GM21360 (cell line): ENCODE results near the gene AGAP2.

Experiments
- ATAC-seq: cut with Tn5 transposase; IDR thresholded peaks from one replicate; pipeline ENCODE4 v1.9.1; 2021; ENCODE audit warnings: mild to moderate bottlenecking, moderate library complexity; ENCODE audit not compliant: unreplicated experiment

The AGAP2 gene

DNA sequence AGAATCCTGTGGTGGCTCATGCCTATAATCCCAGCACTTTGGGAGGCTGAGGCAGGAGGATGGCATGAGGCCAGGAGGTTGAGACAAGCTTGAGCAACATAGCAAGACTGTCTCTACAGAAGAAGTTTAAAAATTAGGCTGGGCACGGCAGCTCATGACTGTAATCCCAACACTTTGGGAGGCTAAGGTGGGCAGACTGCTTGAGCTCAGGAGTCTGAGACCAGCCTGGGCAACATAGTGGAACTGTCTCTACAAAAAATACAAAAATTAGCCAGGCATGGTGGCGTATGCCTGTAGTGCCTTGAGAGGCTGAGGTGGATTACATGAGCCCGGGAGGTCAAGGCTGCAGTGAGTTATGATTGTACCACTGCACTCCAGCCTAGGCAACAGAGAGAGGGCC, 29.3 kb upstream of the AGAP2 start:
- no peak for ATAC-seq

DNA sequence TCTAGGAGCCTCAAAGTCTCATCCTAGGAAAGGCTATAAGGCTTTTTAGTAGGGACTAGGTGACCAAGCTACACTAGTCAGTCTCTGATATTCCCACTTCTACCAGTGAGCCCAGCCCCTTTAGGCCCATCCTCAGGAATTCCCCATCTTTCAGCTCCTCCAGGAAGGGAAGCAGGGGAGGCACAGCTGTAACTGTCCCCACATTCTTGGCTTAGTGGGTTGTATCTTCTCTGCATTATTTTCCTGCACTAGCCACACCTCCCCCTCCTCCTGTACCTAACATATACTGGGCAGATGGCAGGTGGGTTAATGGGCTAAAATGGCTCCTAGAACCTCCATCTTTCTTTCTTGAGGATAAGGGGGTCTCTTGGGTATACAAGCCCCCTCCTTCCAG, 28.8 kb upstream of the AGAP2 start:
- no peak for ATAC-seq

- no peak for ATAC-seq
Observed at GRCh38 chr12:57766464-57767304, 28.1 kb upstream of the AGAP2 start, which contains the start of gene CYP27B1. TSS of gene CYP27B1 (minus strand) at chr12:57767078. CDS start at chr12:57767041, 37 bp downstream.

DNA sequence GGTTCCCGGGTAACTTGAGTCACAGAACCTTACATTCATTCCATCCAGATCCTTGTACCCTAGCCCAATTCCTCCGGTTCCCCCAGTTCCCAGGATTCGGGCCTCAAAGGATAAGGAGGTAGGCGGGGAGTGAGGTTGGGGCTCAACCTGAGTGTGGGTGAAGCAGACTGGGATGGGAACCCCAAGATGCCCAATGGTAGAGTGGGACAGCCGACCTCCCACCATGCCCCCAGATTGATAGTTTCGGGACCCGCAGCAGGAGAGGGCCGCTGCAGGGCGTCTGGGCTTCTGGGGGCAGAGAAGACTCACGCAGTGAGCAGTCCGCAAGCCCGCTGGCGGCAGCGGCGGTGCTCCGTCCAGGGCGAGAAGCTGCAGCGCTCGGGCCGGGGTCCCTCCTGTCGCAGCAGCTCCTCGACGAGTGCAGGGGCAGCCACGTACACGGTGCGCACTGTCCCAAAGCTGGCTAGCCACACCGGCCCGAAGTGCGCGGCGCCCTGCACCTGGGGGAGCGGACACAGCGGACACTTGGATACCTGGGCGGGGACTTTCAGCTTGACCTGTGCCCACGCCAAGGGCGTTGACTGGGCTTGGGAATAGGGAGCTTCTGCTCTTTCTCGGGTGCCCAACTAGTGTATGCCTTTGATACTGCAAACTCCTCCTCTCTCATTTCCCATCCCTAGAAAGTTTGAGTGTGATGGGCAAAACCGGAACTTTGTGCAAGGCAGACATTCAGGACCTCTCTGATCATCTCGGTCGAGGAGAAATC, 27.3 kb upstream of the AGAP2 start:
- ATAC-seq: no peak

DNA sequence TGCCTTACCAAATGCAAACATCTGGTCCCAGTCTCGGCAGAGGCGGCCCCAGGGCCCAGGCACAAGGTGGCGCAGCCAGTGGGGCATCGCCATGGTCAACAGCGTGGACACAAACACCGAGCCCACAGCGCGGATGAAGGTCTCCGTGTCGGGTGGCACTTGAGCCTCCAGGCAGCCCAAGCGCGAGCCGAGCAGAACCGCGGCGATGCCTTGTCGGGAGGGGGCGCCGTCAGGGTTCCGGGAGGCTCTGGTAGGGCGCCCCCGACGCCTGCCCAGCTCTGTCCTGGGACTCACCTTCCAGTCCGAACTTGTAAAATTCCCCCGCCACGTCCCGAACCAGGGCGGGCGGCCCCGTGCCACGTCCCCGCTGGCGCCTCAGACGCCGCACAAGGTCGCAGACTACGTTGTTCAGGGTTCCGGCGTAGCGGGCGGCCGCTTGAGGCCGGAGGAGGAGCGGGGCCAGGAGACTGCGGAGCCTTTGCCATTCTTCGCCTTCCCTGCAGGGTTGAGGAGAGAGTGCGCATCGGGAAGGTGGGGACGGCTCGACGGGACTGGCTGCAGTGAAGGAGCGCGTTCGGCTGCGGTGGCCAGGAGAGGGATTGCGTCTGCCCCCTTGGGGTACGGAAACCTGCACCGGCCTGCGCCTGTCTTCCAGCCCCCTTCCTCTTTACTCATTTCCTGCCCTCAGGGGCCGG, 26.6 kb upstream of the AGAP2 start:
- ATAC-seq: peak; percentile 55

DNA sequence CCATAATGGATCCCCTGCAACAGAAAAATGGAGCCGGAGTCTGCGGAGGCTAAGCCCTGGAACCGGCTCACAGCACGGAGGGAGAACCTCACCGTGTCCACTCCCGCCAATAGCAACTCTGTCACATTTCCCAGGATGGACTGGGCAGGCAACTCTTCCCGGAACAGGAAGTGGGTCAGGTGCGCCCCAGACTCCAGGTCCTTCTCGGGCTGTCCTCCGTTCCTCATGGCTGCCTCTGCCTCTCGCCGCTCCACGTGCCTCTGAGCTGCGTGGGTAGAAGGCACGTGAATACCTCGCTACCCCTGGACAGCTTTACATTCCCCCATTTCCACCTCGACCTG, 26.1 kb upstream of the AGAP2 start:
- no peak for ATAC-seq

DNA sequence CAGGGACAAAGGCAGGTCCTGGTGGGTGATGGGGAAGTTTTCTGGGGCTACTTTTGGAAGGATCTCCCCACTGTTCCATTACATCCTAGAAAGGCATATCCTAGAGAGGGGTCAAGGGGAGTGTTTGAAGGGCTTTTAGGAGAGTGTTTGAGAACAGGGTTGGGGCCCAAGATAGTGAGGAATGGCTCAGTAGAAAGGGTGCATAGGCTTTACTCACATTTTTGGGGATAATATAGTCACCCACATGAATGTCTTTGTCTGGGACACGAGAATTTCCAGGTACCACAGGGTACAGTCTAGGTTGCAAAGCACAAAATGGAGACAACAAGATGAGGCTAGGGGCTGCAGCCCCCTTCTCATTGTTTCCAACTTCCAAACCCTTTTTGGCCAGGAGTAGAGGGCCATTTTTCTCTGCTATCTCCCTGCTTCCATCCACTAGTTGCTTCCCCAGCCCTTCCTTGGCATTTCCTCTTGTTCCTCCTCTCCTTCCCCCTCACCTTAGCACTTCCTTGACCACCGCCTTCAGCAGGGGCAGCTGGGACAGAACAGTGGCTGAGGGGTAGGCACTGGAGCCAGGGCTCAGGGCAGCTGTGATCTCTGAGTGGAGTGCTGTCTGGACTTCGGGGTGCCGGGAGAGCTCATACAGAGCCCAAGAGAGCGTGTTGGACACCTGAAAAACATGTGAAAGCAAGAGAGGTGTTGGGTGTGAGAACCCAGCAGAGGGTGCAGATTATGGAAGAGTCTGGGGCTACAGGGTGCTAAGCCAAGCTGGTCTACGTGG, 25.5 kb upstream of the AGAP2 start:
- no peak for ATAC-seq

GRCh38 chr12:57762463-57762862, 23.9 kb upstream of the AGAP2 start:
- no peak for ATAC-seq

- ATAC-seq: no peak
Observed at GRCh38 chr12:57761391-57761998, 23.0 kb upstream of the AGAP2 start.

- ATAC-seq: no peak
Observed at GRCh38 chr12:57760347-57760982, 21.9 kb upstream of the AGAP2 start.

DNA sequence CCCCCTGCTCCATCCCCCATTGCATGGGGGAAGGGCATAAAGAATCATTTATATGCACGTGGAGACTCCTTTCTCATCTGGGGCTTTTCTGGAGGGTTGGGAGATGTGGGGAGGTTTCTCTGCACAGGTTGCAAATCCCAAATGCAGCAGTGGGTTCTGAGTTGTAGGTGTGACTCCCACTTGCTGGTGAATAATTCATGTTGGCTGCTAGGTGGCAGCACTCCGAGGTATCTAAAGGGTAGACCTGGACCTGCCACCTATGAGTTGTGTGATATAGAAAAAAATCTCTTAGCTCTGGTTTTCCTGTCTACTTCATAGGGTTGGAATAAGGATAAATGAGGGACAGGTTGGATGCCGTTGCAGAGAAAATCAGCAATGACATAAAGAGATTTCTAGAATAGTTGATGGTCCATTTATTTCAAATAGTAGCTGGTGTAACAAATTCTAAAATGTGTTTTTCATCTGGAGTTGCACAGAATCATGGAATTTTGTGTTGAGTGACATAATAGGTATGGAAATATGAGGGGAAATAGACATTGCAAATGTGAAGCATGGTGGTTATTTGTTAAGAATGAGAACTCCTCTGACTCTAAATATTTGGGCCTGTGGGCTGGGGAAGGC, 20.9 kb upstream of the AGAP2 start:
- no peak for ATAC-seq

DNA sequence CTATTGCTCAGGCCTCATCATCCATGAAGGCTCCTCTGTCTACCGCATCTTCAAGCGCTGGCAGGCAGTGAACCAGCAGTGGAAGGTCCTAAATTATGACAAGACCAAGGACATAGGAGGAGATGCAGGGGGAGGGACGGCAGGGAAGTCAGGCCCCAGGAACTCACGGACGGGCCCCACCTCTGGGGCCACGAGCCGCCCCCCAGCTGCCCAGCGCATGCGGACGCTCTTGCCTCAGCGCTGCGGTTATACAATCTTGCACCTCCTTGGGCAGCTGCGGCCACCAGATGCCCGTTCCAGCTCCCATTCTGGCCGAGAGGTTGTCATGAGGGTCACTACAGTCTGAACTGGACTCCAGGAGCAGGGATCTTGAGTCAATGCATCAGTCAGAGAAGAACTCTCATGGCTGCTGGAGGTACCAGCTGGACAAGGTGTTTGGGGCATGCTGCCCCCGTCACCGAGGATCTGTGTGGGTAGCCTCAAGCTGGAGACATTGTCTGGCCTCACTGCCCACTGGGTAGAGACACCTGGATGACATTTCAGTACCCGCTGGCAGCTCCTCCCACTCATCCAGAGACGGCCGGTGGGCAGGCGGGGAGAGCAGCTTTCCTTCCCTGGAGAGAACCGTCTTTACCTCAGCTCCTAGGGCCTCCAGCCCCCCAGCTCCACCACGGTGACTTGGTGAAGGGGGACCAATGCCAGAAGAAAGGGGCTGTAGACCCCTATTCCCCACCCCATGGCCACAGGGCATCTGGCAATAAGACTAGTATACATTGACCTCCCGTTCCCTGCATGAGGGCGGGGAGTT, 20.2 kb upstream of the AGAP2 start:
- no peak for ATAC-seq

DNA sequence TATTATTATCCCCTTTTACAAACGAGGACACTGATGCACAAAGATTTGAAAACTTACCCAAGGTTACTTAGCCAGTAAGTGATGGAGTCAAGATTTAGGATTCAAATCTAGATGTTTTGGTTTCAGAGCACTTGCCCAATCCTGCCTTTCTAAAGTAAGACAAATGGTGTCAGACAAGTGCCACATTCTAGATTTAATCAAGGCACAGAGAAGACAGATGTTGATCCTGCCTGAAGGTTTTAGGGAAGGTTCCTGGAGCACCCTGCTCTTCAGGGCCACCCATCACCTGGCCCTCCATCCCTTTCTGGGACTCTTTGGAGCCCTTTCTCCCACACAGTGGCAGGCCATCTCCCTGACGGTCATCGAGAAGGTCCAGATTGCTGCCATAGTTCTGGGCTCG, 19.2 kb upstream of the AGAP2 start:
- ATAC-seq: no peak

DNA sequence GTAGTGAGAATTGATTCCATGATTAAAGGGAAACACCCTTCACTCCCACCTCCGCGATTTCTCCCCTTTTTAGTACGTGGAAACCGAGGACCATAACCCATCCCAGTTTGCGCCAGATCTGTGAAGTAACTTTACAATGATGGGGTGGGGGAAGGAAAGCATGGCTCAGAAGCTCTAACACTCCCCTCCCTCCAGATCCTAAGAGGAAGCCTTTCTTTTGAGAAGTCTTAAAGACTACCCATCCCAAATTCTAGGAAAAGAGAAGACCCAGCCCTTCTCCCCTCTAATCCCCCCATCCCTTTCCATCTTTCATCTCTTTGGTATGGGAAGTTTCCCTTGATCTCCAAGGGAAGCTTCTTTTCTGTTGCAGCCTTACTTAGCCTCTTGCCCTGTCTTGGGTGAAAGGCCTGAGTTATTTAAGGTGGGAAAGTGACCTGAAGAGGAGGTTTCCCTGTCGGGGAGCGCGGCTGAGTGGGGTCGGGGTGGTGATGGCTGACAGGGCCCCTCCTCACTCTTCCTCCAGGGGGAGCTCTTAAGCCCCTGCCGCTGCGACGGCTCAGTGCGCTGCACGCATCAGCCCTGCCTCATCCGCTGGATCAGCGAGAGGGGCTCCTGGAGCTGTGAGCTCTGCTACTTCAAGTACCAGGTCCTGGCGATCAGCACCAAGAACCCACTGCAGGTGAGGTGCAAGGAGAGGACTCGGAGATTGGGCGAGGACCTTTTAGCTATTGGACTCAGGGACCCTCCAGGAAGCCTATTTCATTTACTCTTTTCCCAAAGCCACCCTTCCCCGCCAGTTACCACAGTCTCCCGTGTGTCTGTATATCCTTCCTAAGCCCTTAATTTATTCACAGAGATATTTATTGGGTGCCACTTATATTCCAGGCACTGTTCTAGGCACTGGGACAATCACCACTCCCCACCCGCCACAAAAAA, 18.1 kb upstream of the AGAP2 start:
- no peak for ATAC-seq

DNA sequence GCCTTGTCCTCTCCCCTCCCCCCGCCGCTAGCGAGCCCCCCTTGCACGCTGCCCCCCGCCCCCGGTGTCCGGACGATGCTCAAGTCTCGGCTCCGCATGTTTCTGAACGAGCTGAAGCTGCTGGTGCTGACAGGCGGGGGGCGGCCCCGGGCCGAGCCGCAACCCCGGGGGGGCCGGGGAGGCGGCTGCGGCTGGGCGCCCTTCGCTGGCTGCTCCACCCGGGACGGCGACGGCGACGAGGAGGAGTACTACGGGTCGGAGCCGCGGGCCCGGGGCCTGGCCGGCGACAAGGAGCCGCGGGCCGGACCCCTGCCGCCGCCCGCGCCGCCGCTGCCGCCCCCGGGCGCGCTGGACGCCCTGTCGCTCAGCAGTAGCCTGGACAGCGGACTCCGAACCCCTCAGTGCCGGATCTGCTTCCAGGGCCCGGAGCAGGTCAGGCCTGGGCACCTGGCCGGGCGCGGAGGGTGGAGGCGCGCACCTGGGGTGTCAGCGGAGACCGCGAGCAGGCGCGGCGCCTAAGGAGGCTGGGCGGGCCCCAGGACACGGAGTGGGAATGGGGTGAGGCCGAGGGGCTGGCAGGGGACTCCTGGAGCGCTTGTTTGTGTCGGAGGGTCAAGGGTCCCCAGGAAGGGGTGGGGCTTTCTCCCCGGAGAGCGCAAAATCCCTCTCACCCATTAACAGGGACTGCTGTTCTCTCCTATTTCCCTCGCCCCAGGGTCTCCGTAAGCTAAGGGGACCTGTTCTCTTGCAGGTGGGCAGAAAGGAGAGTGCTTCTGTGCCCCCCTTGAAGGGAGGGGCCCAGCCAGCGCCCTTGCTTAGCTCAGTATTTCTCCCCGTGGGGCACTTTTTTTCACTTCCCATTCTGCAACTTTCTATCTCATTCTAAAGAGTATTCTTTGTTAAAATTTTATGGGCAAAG, 17.2 kb upstream of the AGAP2 start:
- no peak for ATAC-seq

DNA sequence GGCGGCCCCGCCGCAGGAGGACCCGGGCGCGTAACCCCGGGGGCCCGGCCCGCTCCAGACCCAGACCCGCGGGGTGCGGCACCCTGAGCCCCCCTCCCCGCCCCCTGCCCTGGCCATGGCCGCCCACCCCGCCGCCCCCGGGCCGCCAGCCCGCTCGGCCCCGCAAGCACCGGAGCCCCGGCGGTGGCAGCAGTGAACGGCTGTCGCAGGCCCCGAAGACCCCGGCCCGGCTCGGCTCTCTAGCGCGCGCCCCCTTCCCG, 16.6 kb upstream of the AGAP2 start:
- ATAC-seq: no peak
